Erythroblast (primary cell): ENCODE measurements around the gene TTC39B.

Experiments used
- GATA1 ChIP-seq: IDR thresholded peaks from 2 replicates; pipeline ENCODE4 v1.6.1; 2011; ENCODE audit warnings: low read depth, mild to moderate bottlenecking, control low read depth, low read length, moderate library complexity
- POLR2A ChIP-seq: IDR thresholded peaks from 2 replicates; pipeline ENCODE4 v1.6.1; 2011; ENCODE audit warnings: mild to moderate bottlenecking, low read length

- no peak for TF ChIP-seq POLR2A
- no peak for TF ChIP-seq GATA1
Observed at GRCh38 chr9:15149450-15149849, 157.6 kb downstream of the TTC39B start.
